Immature natural killer cell (primary cell): Measurements from ENCODE around the gene SAMHD1. TPM values are rescaled to one million over a fixed set of nuclear protein-coding genes. Genes with fewer than 3 reads are reported as not detected.
A peak's percentile ranks its signal among the peaks of the same experiment; 100 is the strongest.
"Not testable (repeated sequence)": the region's sequence is repeated elsewhere in the genome, so short reads cannot be mapped to it uniquely, and the experiment has no call there.

Experiments used
- DNase-seq, 3 donors: peaks; one replicate each; pipeline ENCODE4 v3.0.0; 2022; ENCODE audit warnings: mixed read lengths in 1 of 3
- H3K27ac Mint-ChIP-seq, 6 donors: one replicate each; pipeline ENCODE4 v1.8.0; 2020; ENCODE audit warnings: mixed read lengths in 6 of 6, mild to moderate bottlenecking in 5 of 6, inconsistent platforms in 4 of 6, moderate library complexity in 3 of 6
- H3K27me3 Mint-ChIP-seq, 3 donors: one replicate each; pipeline ENCODE4 v1.8.0; 2020 to 2021; ENCODE audit warnings: low read depth in 3 of 3, mild to moderate bottlenecking in 3 of 3, mixed read lengths in 3 of 3, moderate library complexity in 3 of 3, inconsistent platforms in 1 of 3
- H3K36me3 Mint-ChIP-seq, 3 donors: one replicate each; pipeline ENCODE4 v1.8.0; 2020; ENCODE audit warnings: mixed read lengths in 3 of 3, inconsistent platforms in 2 of 3, mild to moderate bottlenecking in 2 of 3
- H3K4me1 Mint-ChIP-seq, 2 donors: one replicate each; pipeline ENCODE4 v1.8.0; 2020; ENCODE audit warnings: inconsistent platforms in 2 of 2, mild to moderate bottlenecking in 2 of 2, mixed read lengths in 2 of 2, moderate library complexity in 1 of 2
- H3K4me3 Mint-ChIP-seq, 5 donors: one replicate each; pipeline ENCODE4 v1.8.0; 2020; ENCODE audit warnings: mild to moderate bottlenecking in 5 of 5, mixed read lengths in 5 of 5, inconsistent platforms in 3 of 5, moderate library complexity in 3 of 5
- H3K9me3 Mint-ChIP-seq, 6 donors: one replicate each; pipeline ENCODE4 v1.8.0; 2020; ENCODE audit warnings: mild to moderate bottlenecking in 6 of 6, mixed read lengths in 6 of 6, inconsistent platforms in 4 of 6, moderate library complexity in 3 of 6
- polyA plus RNA-seq, 3 donors: library from polyadenylated mRNA; unstranded; fragments of 300-500 nt; fragmentation: Illumina TruSeq; gene quantifications; one replicate each; pipeline ENCODE4 v1.2.3, GENCODE V29; 2021

SAMHD1 gene
- polyA plus RNA-seq, 3 donors from 2014 or later = 202 to 354 (median 297) TPM

DNA sequence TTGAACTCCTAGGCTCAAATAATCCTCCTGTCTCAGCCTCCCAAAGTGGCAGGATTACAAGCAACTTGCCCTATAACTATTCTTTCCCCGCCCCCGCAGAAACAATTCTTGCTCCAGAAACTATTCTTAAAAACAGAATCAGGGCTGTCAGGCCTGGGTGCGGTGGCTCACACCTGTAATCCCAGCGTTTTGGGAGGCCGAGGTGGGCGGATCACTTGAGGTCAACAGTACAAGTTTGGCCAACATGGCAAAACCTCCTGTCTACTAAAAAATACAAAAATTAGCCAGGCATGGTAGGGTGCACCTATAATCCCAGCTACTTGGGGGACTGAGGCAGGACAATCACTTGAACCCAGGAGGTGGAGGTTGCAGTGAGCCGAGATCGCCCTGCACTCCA lies 31.2 kb downstream of the SAMHD1 start:
- peaks cover 8 to 26% (median 17%) of the 10 kb centered on the region in 3 donors for H3K36me3 Mint-ChIP-seq
- no peak overlapping the region for H3K4me3 Mint-ChIP-seq
- H3K27ac Mint-ChIP-seq = peak overlapping the region in 3 of 6 donors; percentile 17 to 89 (median 36)

GRCh38 chr20:36919715-36920333 lies 31.7 kb downstream of the SAMHD1 start:
- Mint-ChIP-seq H3K27ac (peak overlapping the region in 5 of 6 donors; percentile 17 to 91 (median 88)), H3K4me3 (no peak overlapping the region), H3K27me3 (peaks cover 0 to 2% (median 0%) of the 10 kb centered on the region in 3 donors), H3K9me3 (no peaks in the 10 kb centered on the region), H3K4me1 (peaks cover 4 to 21% of the 10 kb centered on the region in 2 donors), H3K36me3 (peaks cover 11 to 26% (median 15%) of the 10 kb centered on the region in 3 donors)
- DNase-seq = peak; percentile 35 to 54 (median 48)

More for the DNA sequence above, 31.2 kb downstream of the SAMHD1 start:
- H3K27me3 Mint-ChIP-seq = peaks cover 0 to 2% (median 0%) of the 10 kb centered on the region in 3 donors
- DNase-seq = no peak
- no peaks in the 10 kb centered on the region for H3K9me3 Mint-ChIP-seq
- peaks cover 4 to 21% of the 10 kb centered on the region in 2 donors for H3K4me1 Mint-ChIP-seq

GRCh38 chr20:36917943-36918342 lies 33.6 kb downstream of the SAMHD1 start:
- Mint-ChIP-seq H3K27me3 (peaks cover 0 to 2% (median 2%) of the 10 kb centered on the region in 3 donors), H3K36me3 (peaks cover 9 to 30% (median 14%) of the 10 kb centered on the region in 3 donors), H3K4me3 (no peak overlapping the region), H3K27ac (no peak overlapping the region), H3K4me1 (peaks cover 2 to 16% of the 10 kb centered on the region in 2 donors), H3K9me3 (no peaks in the 10 kb centered on the region)
- no peak for DNase-seq

DNA sequence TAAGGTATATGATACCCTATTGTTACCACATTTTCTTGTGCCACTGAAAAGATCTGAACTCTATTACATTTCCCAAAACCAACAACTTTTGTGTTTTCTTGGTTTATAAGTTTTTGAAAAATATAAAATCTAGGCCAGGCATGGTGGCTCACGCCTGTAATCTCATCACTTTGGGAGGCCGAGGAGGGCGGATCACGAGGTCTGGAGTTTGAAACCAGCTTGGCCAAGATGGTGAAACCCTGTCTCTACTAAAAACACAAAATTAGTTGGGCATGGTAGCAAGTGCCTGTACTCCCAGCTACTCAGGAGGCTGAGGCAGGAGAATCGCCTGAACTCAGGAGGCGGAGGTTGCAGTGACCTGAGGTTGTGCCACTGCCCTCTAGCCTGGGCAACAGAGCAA lies 34.3 kb downstream of the SAMHD1 start:
- H3K27ac Mint-ChIP-seq = no peak overlapping the region

DNA sequence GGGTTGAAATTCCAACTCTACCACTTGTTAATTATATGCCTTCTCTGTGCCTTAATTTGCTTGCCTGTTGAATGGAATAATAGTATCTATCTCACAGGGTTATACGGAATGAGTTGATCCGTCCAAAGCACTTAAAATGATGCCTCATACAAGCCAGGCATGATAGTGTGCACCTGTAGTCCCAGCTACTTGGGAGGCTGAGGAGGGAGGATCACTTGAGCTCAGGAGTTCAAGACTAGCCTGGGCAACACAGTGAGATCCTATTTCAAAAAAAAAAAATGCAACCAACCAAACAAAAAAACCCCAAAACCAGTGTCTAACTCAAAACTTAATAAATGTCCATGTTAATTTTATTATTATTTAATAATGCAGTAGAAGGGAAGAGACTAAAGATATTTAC lies 35.3 kb downstream of the SAMHD1 start:
- Mint-ChIP-seq H3K36me3 (peaks cover 20 to 38% (median 28%) of the 10 kb centered on the region in 3 donors), H3K27ac (no peak overlapping the region), H3K27me3 (peaks cover 0 to 3% (median 2%) of the 10 kb centered on the region in 3 donors), H3K4me1 (peaks cover 2 to 21% of the 10 kb centered on the region in 2 donors), H3K9me3 (no peaks in the 10 kb centered on the region), H3K4me3 (no peak overlapping the region)
- DNase-seq = no peak

More for the DNA sequence above, 34.3 kb downstream of the SAMHD1 start:
- Mint-ChIP-seq H3K36me3 (peaks cover 12 to 29% (median 18%) of the 10 kb centered on the region in 3 donors), H3K4me1 (peaks cover 2 to 19% of the 10 kb centered on the region in 2 donors), H3K9me3 (no peaks in the 10 kb centered on the region), H3K27me3 (peaks cover 0 to 2% (median 0%) of the 10 kb centered on the region in 3 donors), H3K4me3 (no peak overlapping the region)
- DNase-seq = no peak

GRCh38 chr20:36908603-36909002 lies 42.9 kb downstream of the SAMHD1 start:
- Mint-ChIP-seq H3K4me1 (peaks cover 12 to 22% of the 10 kb centered on the region in 2 donors), H3K4me3 (no peak overlapping the region), H3K27me3 (peaks cover 1 to 7% (median 2%) of the 10 kb centered on the region in 3 donors), H3K36me3 (peaks cover 24 to 42% (median 29%) of the 10 kb centered on the region in 3 donors), H3K9me3 (no peaks in the 10 kb centered on the region), H3K27ac (no peak overlapping the region)
- no peak for DNase-seq

DNA sequence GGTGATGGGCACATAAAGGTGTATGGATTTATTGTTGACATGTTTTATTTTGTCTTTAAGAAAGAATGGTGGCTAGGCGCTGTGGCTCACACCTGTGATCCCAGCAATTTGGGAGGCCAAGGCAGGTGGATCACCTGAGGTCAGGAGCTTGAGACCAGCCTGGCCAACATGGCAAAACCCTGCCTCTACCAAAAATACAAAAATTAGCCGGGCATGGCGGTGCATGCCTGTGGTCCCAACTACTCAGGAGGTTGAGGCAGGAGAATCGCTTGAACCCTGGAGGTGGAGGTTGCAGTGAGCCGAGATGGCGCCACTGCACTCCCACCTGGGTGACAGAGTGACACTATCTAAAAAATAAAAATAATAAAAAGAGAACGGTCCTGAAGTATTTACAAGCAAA lies 45.4 kb downstream of the SAMHD1 start:
- H3K4me3 Mint-ChIP-seq, DNase-seq, H3K9me3 Mint-ChIP-seq, H3K27me3 Mint-ChIP-seq: not testable (repeated sequence)
- Mint-ChIP-seq H3K4me1 (peaks cover 14 to 17% of the 10 kb centered on the region in 2 donors), H3K27ac (peak overlapping the region in 1 of 6 donors; percentile 84), H3K36me3 (peaks cover 28 to 43% (median 28%) of the 10 kb centered on the region in 3 donors)

DNA sequence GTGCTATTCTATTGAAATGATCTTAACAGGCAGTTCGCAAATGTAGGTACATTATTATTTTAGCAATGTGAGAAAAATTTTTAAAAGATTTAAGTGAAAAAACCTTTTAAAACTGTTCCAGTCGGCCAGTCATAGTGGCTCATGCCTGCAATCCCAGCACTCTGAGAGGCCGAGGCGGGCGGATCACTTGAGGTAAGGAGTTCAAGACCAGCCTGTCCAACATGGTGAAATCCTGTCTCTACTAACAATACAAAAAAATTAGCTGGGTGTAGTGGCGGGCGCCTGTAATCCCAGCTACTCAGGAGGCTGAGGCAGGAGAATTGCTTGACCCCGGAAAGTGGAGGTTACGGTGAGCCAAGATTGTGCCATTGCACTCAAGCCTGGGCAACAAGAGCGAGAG lies 45.9 kb downstream of the SAMHD1 start:
- Mint-ChIP-seq H3K36me3 (peaks cover 25 to 44% (median 28%) of the 10 kb centered on the region in 3 donors), H3K4me1 (peaks cover 14 to 17% of the 10 kb centered on the region in 2 donors), H3K27ac (peak overlapping the region in 3 of 6 donors; percentile 9 to 84 (median 43))
- H3K27me3 Mint-ChIP-seq, DNase-seq, H3K4me3 Mint-ChIP-seq, H3K9me3 Mint-ChIP-seq: not testable (repeated sequence)

DNA sequence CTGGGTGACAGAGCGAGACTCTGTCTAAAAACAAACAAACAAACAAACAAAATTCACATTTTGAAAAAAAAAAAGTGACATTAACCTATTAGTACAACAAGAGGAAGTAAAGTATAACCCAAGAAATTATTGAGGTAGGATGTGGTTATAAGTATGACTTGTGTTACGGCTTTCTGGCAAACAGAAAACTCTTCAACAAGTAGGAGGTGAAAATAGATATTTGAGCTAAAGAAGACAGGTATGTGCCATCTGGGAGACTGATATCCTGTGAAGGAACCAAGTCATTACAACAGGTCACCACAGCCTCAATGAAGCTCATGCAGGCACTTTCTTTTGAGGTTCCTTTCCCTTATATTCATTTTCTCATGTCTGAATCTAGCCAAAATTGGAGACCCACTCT lies 46.8 kb downstream of the SAMHD1 start:
- peak overlapping the region; percentile 8 to 81 (median 68) for H3K27ac Mint-ChIP-seq
- H3K36me3 Mint-ChIP-seq = peaks cover 24 to 46% (median 28%) of the 10 kb centered on the region in 3 donors
- H3K27me3 Mint-ChIP-seq = peaks cover 1 to 3% (median 3%) of the 10 kb centered on the region in 3 donors
- peaks cover 14 to 17% of the 10 kb centered on the region in 2 donors for H3K4me1 Mint-ChIP-seq
- DNase-seq = no peak
- H3K9me3 Mint-ChIP-seq = no peaks in the 10 kb centered on the region
- H3K4me3 Mint-ChIP-seq = peak overlapping the region in 2 of 5 donors; percentile 10 to 21

- Mint-ChIP-seq H3K9me3 (no peaks in the 10 kb centered on the region), H3K27me3 (peaks cover 1 to 7% (median 2%) of the 10 kb centered on the region in 3 donors), H3K36me3 (peaks cover 40 to 65% (median 49%) of the 10 kb centered on the region in 3 donors), H3K4me3 (no peak overlapping the region), H3K27ac (peak overlapping the region; percentile 53 to 87 (median 72)), H3K4me1 (peaks cover 2 to 6% of the 10 kb centered on the region in 2 donors)
- DNase-seq = no peak
These were observed 56.5 kb downstream of the SAMHD1 start for GRCh38 chr20:36895036-36895435.

GRCh38 chr20:36893801-36894200 lies 57.7 kb downstream of the SAMHD1 start:
- H3K27ac Mint-ChIP-seq = peak overlapping the region in 5 of 6 donors; percentile 36 to 54 (median 44)
- H3K9me3 Mint-ChIP-seq = no peaks in the 10 kb centered on the region
- peaks cover 5 to 6% of the 10 kb centered on the region in 2 donors for H3K4me1 Mint-ChIP-seq
- no peak overlapping the region for H3K4me3 Mint-ChIP-seq
- no peak for DNase-seq
- H3K27me3 Mint-ChIP-seq = peaks cover 1 to 7% (median 2%) of the 10 kb centered on the region in 3 donors
- H3K36me3 Mint-ChIP-seq = peaks cover 34 to 61% (median 49%) of the 10 kb centered on the region in 3 donors

GRCh38 chr20:36891211-36891610 lies 60.3 kb downstream of the SAMHD1 start:
- H3K36me3 Mint-ChIP-seq = peaks cover 24 to 39% (median 29%) of the 10 kb centered on the region in 3 donors
- H3K4me1 Mint-ChIP-seq = peaks cover 13 to 15% of the 10 kb centered on the region in 2 donors
- peaks cover 1 to 6% (median 2%) of the 10 kb centered on the region in 3 donors for H3K27me3 Mint-ChIP-seq
- H3K9me3 Mint-ChIP-seq = no peaks in the 10 kb centered on the region
- no peak overlapping the region for H3K4me3 Mint-ChIP-seq
- peak overlapping the region in 1 of 6 donors; percentile 72 for H3K27ac Mint-ChIP-seq
- no peak for DNase-seq

- H3K4me1 Mint-ChIP-seq = peaks cover 15 to 21% of the 10 kb centered on the region in 2 donors
- DNase-seq = no peak
- H3K4me3 Mint-ChIP-seq = no peak overlapping the region
- H3K27ac Mint-ChIP-seq = peak overlapping the region in 2 of 6 donors; percentile 15 to 31
- no peaks in the 10 kb centered on the region for H3K9me3 Mint-ChIP-seq
- H3K36me3 Mint-ChIP-seq = peaks cover 24 to 38% (median 27%) of the 10 kb centered on the region in 3 donors
- peaks cover 1 to 6% (median 2%) of the 10 kb centered on the region in 3 donors for H3K27me3 Mint-ChIP-seq
These were observed 60.9 kb downstream of the SAMHD1 start for GRCh38 chr20:36890586-36890985.

- Mint-ChIP-seq H3K27me3 (peaks cover 1 to 4% (median 2%) of the 10 kb centered on the region in 3 donors), H3K36me3 (peaks cover 16 to 29% (median 20%) of the 10 kb centered on the region in 3 donors), H3K9me3 (no peaks in the 10 kb centered on the region)
These were observed 62.5 kb downstream of the SAMHD1 start for GRCh38 chr20:36888880-36889516.

More at GRCh38 chr20:36888880-36889516, 62.5 kb downstream of the SAMHD1 start:
- Mint-ChIP-seq H3K4me3 (no peak overlapping the region), H3K4me1 (peaks cover 15 to 25% of the 10 kb centered on the region in 2 donors), H3K27ac (peak overlapping the region in 1 of 6 donors; percentile 44)
- no peak for DNase-seq
